Stimulated activated naive CD8-positive, alpha-beta T cell treated with anti-CD3 and anti-CD28 coated beads, Interleukin-15, Interleukin-2, amounts not matched to agents 100 ng/mL and 50 ng/mL, for 24 hours (primary cell): ENCODE measurements around the gene ZNF227.
A peak's percentile ranks its signal among the peaks of the same experiment; 100 is the strongest.

Experiments
- H3K27ac Mint-ChIP-seq: one replicate; pipeline ENCODE4 v1.8.0; 2021; ENCODE audit warnings: mild to moderate bottlenecking, mixed read lengths
- H3K27me3 Mint-ChIP-seq: one replicate; pipeline ENCODE4 v1.8.0; 2021; ENCODE audit warnings: mixed read lengths
- H3K36me3 Mint-ChIP-seq: one replicate; pipeline ENCODE4 v1.8.0; 2021; ENCODE audit warnings: low read depth, mixed read lengths
- H3K4me1 Mint-ChIP-seq: one replicate; pipeline ENCODE4 v1.8.0; 2021; ENCODE audit warnings: low read depth, mixed read lengths
- H3K4me3 Mint-ChIP-seq: one replicate; pipeline ENCODE4 v1.8.0; 2021; ENCODE audit warnings: mild to moderate bottlenecking, mixed read lengths
- H3K9me3 Mint-ChIP-seq: one replicate; pipeline ENCODE4 v1.8.0; 2021; ENCODE audit warnings: mixed read lengths

The ZNF227 gene

GRCh38 chr19:44260695-44261446 lies 48.5 kb downstream of the ZNF227 start:
- peaks cover 7% of the 10 kb centered on the region for H3K4me1 Mint-ChIP-seq
- peaks cover 48% of the 10 kb centered on the region for H3K36me3 Mint-ChIP-seq
- peaks cover 55% of the 10 kb centered on the region for H3K9me3 Mint-ChIP-seq
- H3K27me3 Mint-ChIP-seq: no peaks in the 10 kb centered on the region
- peak overlapping the region; percentile 26 for H3K4me3 Mint-ChIP-seq
- H3K27ac Mint-ChIP-seq: no peak overlapping the region

- Mint-ChIP-seq H3K9me3 (peaks cover 74% of the 10 kb centered on the region), H3K27ac (no peak overlapping the region), H3K4me3 (no peak overlapping the region), H3K36me3 (peaks cover 71% of the 10 kb centered on the region), H3K27me3 (no peaks in the 10 kb centered on the region), H3K4me1 (no peaks in the 10 kb centered on the region)
These were observed 65.0 kb downstream of the ZNF227 start for GRCh38 chr19:44277331-44277730.

- H3K9me3 Mint-ChIP-seq: peaks cover 71% of the 10 kb centered on the region
- H3K4me3 Mint-ChIP-seq: no peak overlapping the region
- no peaks in the 10 kb centered on the region for H3K27me3 Mint-ChIP-seq
- H3K4me1 Mint-ChIP-seq: no peaks in the 10 kb centered on the region
- H3K36me3 Mint-ChIP-seq: peaks cover 68% of the 10 kb centered on the region
- H3K27ac Mint-ChIP-seq: no peak overlapping the region
These were observed 65.9 kb downstream of the ZNF227 start for GRCh38 chr19:44278181-44278690.

GRCh38 chr19:44280916-44281315 lies 68.6 kb downstream of the ZNF227 start:
- no peak overlapping the region for H3K4me3 Mint-ChIP-seq
- H3K9me3 Mint-ChIP-seq: peaks cover 66% of the 10 kb centered on the region
- H3K4me1 Mint-ChIP-seq: no peaks in the 10 kb centered on the region
- H3K27ac Mint-ChIP-seq: no peak overlapping the region
- H3K27me3 Mint-ChIP-seq: no peaks in the 10 kb centered on the region
- H3K36me3 Mint-ChIP-seq: peaks cover 50% of the 10 kb centered on the region

GRCh38 chr19:44282846-44283245 lies 70.5 kb downstream of the ZNF227 start:
- Mint-ChIP-seq H3K4me1 (no peaks in the 10 kb centered on the region), H3K9me3 (peaks cover 69% of the 10 kb centered on the region), H3K4me3 (no peak overlapping the region), H3K27ac (no peak overlapping the region), H3K36me3 (peaks cover 55% of the 10 kb centered on the region), H3K27me3 (no peaks in the 10 kb centered on the region)

GRCh38 chr19:44284968-44285367 lies 72.6 kb downstream of the ZNF227 start:
- peaks cover 58% of the 10 kb centered on the region for H3K36me3 Mint-ChIP-seq
- peaks cover 71% of the 10 kb centered on the region for H3K9me3 Mint-ChIP-seq
- H3K27ac Mint-ChIP-seq: no peak overlapping the region

More at GRCh38 chr19:44284968-44285367, 72.6 kb downstream of the ZNF227 start:
- Mint-ChIP-seq H3K4me3 (no peak overlapping the region), H3K4me1 (no peaks in the 10 kb centered on the region), H3K27me3 (no peaks in the 10 kb centered on the region)
